Smooth muscle cell (in vitro differentiated cells): ENCODE data around the gene LTB4R. TPM values are rescaled to one million over a fixed set of nuclear protein-coding genes. Genes with fewer than 3 reads are reported as not detected.

Experiments
- DNase-seq: peaks from one replicate; lab custom pipeline; 2025; ENCODE audit not compliant: unreplicated experiment; lab: John Stamatoyannopoulos, UW
- H2AFZ ChIP-seq: fragments of 200-600 bp; sonication (generic); 2 replicates; pipeline ENCODE4 v1.6.0; 2016; ENCODE audit warnings: antibody characterized with exemption, low read depth, mild to moderate bottlenecking
- H3F3A ChIP-seq: fragments of 200-600 bp; sonication (generic); 2 replicates; pipeline ENCODE4 v1.6.0; 2017; ENCODE audit warnings: antibody characterized with exemption, low read depth
- H3K27ac ChIP-seq: fragments of 200-600 bp; sonication (generic); 2 replicates; pipeline ENCODE4 v1.5.1; 2016; ENCODE audit warnings: low read depth, mild to moderate bottlenecking
- H3K27me3 ChIP-seq: fragments of 200-600 bp; sonication (generic); 2 replicates; pipeline ENCODE4 v1.6.1; 2016; ENCODE audit warnings: low read depth, mild to moderate bottlenecking
- H3K36me3 ChIP-seq: fragments of 200-600 bp; sonication (generic); 2 replicates; pipeline ENCODE4 v1.5.1; 2016; ENCODE audit warnings: low read depth
- H3K4me1 ChIP-seq: fragments of 200-600 bp; sonication (generic); 2 replicates; pipeline ENCODE4 v1.5.1; 2016; ENCODE audit warnings: low read depth
- H3K4me2 ChIP-seq: fragments of 200-600 bp; sonication (generic); 2 replicates; pipeline ENCODE4 v1.6.0; 2016; ENCODE audit warnings: mild to moderate bottlenecking
- H3K4me3 ChIP-seq: fragments of 200-600 bp; sonication (generic); 2 replicates; pipeline ENCODE4 v1.5.1; 2016; ENCODE audit warnings: mild to moderate bottlenecking
- H3K79me2 ChIP-seq: fragments of 200-600 bp; sonication (generic); 2 replicates; pipeline ENCODE4 v1.6.0; 2016; ENCODE audit warnings: low read depth, mild to moderate bottlenecking
- H3K9ac ChIP-seq: fragments of 200-600 bp; sonication (generic); 2 replicates; pipeline ENCODE4 v1.6.0; 2016; ENCODE audit warnings: low read depth
- H3K9me3 ChIP-seq: fragments of 200-600 bp; sonication (generic); replicated peaks from 2 replicates; pipeline ENCODE4 v1.5.1; 2016; ENCODE audit warnings: low read depth
- H4K20me1 ChIP-seq: fragments of 200-600 bp; sonication (generic); 2 replicates; pipeline ENCODE4 v1.6.0; 2016; ENCODE audit warnings: low read depth
- WGBS: methylation state at CpG from one replicate; pipeline ENCODE4 v1.1.7; 2016; ENCODE audit warnings: low lambda C conversion rate; 5-methylcytosine and 5-hydroxymethylcytosine counted together
- polyA plus RNA-seq: library from polyadenylated mRNA; unstranded; fragments of >200 nt; fragmentation: Nextera tagmentation; extraction: Ambion mirVana; gene quantifications from 2 replicates; pipeline ENCODE4 v1.2.1, GENCODE V29; 2016
- total RNA-seq: library from RNA; depleted of rRNA; stranded (reverse); fragments of >200 nt; gene quantifications from 2 replicates; pipeline ENCODE4 v1.2.3, GENCODE V29; 2014
- TF ChIP-seq, protein P1 (sequence below): fragments of 200-600 bp; sonication (generic); IDR thresholded peaks from 2 replicates; pipeline ENCODE4 v1.5.1; 2017; ENCODE audit warnings: borderline replicate concordance, mild to moderate bottlenecking, antibody characterized with exemption; ENCODE audit not compliant: insufficient read depth, poor library complexity, severe bottlenecking

LTB4R gene
- total and polyA plus RNA-seq, 2 experiments from 2014 or later: 1.6 to 2.7 TPM

DNA sequence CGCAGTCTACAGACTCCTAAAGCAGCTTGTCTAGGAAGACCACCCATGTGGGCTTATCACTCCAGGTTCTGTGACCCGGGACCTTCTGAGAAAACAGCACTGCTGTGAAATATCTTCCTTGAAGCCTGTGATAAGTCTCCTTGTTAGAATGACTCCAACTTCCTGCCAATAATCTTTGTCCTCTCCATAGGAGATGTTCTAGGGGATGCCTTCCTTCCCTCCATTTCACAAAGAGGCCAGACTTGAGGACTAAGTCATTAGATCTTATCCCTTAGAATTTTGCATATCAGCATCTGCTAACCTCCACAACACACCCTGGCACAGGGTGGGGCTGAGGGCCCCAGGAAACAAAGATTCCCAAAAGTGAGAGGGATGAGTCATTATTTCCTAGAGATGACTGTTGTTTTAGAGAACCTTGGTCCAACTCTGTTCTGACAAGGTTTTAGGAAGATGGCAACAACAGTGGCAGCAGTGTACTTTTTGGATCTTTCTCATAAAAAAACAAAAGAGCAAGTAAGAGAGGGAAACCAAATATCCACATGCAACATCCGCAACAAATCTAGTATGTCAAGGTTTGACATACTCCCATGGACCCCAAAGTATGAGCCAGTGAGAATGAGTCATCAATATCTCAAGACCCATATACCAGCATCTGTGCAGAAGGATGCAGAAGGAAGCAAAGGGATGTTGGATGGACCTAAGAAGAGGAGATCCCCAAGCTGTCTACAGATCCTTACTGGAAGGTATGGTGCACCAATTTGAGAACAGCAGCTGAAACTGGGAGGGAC is 6.0 kb downstream of the LTB4R start:
- Histone ChIP-seq H3K27me3 (no peaks in the 10 kb centered on the region), H3K36me3 (no peaks in the 10 kb centered on the region), H3K9ac (no peak overlapping the region), H4K20me1 (no peaks in the 10 kb centered on the region), H2AFZ (no peak overlapping the region), H3K4me2 (no peak overlapping the region), H3K4me1 (no peaks in the 10 kb centered on the region), H3K79me2 (no peaks in the 10 kb centered on the region), H3K27ac (no peak overlapping the region), H3F3A (no peaks in the 10 kb centered on the region), H3K9me3 (no peaks in the 10 kb centered on the region), H3K4me3 (no peak overlapping the region)
- WGBS: 67% methylated on average over 3 of the region's 3 CpGs
- DNase-seq: no peak
- TF ChIP-seq, protein P1, sequence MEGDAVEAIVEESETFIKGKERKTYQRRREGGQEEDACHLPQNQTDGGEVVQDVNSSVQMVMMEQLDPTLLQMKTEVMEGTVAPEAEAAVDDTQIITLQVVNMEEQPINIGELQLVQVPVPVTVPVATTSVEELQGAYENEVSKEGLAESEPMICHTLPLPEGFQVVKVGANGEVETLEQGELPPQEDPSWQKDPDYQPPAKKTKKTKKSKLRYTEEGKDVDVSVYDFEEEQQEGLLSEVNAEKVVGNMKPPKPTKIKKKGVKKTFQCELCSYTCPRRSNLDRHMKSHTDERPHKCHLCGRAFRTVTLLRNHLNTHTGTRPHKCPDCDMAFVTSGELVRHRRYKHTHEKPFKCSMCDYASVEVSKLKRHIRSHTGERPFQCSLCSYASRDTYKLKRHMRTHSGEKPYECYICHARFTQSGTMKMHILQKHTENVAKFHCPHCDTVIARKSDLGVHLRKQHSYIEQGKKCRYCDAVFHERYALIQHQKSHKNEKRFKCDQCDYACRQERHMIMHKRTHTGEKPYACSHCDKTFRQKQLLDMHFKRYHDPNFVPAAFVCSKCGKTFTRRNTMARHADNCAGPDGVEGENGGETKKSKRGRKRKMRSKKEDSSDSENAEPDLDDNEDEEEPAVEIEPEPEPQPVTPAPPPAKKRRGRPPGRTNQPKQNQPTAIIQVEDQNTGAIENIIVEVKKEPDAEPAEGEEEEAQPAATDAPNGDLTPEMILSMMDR: no peak

DNA sequence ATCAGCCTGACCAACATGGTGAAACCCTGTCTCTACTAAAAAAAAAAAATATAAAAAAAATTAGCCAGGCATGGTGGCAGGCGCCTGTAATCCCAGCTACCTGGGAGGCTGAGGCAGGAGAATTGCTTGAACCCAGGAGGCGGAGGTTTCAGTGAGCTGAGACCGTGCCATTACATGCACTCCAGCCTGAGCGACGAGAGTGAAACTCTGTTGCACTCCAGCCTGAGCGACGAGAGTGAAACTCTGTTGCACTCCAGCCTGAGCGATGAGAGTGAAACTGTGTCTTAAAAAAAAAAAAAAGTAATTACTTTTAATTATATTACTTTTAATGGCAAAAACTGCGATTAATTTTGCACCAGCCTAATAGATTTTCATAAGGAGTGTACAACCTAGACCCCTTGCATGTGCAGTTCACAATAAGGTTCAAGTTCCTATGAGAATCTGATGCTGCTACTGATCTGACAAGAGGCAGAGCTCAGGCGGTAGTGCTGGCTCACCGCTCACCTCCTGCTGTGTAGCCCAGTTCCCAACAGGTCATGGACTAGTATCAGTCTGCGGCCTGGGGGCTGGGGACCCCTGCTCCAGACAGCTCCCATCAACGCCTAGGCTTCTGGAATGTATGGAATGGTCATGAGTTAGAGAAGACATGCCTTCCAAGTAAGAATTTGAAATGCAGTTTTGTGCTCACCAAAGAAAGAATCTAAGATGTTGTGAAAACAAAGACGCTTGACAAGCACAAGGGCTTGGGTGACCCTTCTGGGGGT is 10.1 kb downstream of the LTB4R start:
- 73% methylated on average over 14 of the region's 14 CpGs for WGBS
- no peaks in the 10 kb centered on the region for H4K20me1 ChIP-seq
- no peaks in the 10 kb centered on the region for H3K27me3 ChIP-seq
- no peaks in the 10 kb centered on the region for H3K79me2 ChIP-seq
- H3K9me3 ChIP-seq: no peaks in the 10 kb centered on the region
- no peak overlapping the region for H3K27ac ChIP-seq
- H3K36me3 ChIP-seq: no peaks in the 10 kb centered on the region
- no peak overlapping the region for H3K9ac ChIP-seq
- no peak overlapping the region for H2AFZ ChIP-seq
- no peaks in the 10 kb centered on the region for H3K4me1 ChIP-seq
- H3K4me3 ChIP-seq: no peak overlapping the region
- no peak for DNase-seq
- TF ChIP-seq, protein P1: no peak
- no peaks in the 10 kb centered on the region for H3F3A ChIP-seq
- no peak overlapping the region for H3K4me2 ChIP-seq

DNA sequence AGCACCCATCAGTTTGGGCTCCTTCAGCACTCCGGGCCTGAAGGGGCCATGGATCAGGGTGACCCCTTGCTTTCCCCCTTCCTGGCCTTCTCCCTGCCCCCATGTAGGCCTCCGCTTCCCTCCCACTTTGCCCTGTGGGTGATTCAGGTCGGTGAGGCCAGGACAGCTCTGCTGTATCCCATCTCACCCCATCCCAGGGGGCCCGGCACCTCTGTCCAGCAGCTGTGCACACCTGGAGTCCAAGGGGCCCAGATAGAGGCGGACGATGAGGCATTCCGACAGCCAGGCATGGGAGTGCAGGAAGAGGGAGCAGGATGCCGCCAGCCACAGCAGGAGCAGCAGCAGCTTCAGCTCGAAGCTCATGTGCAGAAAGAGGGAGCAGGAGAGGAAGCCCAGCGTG is 11.4 kb downstream of the LTB4R start:
- no peaks in the 10 kb centered on the region for H3F3A ChIP-seq
- no peaks in the 10 kb centered on the region for H3K9me3 ChIP-seq
- no peak overlapping the region for H3K27ac ChIP-seq
- H3K4me3 ChIP-seq: no peak overlapping the region
- no peak overlapping the region for H3K9ac ChIP-seq
- no peak overlapping the region for H2AFZ ChIP-seq
- H3K79me2 ChIP-seq: no peaks in the 10 kb centered on the region
- DNase-seq: no peak
- WGBS: 92% methylated on average over 10 of the region's 10 CpGs
- TF ChIP-seq, protein P1: no peak
- H3K36me3 ChIP-seq: no peaks in the 10 kb centered on the region
- no peaks in the 10 kb centered on the region for H3K4me1 ChIP-seq
- no peaks in the 10 kb centered on the region for H3K27me3 ChIP-seq
- H3K4me2 ChIP-seq: no peak overlapping the region
- H4K20me1 ChIP-seq: no peaks in the 10 kb centered on the region
